Activated effector memory CD4-positive, alpha-beta T cell treated with Interleukin-2 at 50 U/mL for 16 hours (primary cell): Measurements from ENCODE around the gene ACO2.
"Not testable (repeated sequence)": the region's sequence is repeated elsewhere in the genome, so short reads cannot be mapped to it uniquely, and the experiment has no call there.

Experiments
- DNase-seq: peaks from one replicate; pipeline ENCODE4 v3.0.0-alpha.2; 2020

The ACO2 gene

DNA sequence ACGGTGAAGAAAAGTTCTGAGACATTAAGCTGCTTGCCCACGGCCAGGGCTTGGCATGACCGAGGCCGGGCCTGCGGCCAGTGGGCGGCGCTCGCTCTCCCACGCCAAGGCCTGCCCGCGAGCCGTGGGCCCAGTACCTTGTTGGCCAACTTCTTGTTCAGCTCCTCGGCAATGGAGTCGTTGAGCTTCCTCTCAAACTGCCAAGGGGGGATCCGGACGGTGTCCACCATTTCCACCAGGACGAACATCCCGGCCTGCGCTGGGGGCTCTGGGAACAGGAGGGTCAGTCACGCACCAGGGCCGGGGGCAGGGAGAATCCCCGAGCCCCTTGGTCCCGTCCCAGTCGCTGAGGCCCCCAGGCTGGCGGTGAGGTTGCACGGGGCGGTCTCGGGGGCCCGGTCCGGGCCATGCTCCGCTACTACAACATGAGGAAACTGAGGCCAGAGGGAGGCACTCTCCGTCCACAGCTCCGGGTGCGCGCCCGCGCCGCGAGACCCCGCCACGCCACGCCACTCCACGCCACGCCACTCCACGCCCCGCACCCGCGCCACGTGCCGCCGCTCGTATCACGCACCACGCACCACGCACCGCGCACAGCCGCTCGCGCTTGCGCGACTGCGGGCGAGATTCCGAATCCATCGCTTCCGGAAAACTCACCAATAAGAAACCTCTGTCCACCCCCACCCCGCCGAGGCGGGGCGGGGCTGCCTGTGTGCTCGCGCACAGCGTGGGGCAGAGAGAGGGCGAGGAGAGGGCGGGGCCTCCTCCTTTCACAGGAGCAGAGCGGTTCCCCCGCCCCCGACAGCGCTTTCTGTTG lies 75.1 kb downstream of the ACO2 start, which contains the start of gene POLR3H:
Gene POLR3H (minus strand): TSS at position 617 of the 817 bp plus-strand sequence. CDS start 369 bp downstream, at position 248.
- peak; percentile 96 for DNase-seq

DNA sequence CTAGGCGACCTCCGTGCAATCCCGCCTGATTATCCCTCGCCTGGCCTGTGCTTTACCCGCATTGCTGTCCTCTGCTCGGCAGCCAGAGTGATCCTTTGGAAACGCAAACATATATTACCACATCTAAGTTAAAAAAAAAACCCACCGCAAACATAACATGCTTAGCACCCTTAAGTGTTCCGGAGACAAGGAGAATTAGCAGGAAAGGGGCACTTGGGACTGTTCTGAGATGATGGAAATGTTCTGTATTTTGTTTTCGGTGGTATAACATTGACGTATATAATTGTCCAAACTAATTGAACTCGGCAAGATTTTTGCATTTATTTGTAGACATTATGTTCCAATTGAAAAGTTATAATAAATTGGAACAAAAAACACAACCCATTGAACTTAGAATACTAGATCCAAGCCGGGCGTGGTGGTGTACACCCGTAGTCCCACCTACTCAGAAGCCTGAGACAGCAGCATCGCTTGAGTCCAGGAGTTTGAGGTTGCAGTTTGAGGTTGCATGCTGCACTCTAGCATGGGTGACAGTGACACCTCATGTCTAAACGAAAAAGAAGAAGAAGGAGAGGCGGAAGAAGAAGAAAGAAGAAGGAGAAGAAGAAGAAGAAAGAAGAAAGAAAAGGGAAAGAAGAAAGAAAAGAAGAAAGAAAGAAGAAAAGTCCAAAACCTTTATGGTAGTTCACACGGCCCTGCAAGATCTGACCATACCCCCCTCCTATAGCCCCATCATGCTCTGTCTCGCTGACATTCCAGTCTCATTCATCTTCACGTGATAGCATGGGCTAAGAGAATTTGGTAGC lies 76.0 kb downstream of the ACO2 start:
- DNase-seq: no peak

DNA sequence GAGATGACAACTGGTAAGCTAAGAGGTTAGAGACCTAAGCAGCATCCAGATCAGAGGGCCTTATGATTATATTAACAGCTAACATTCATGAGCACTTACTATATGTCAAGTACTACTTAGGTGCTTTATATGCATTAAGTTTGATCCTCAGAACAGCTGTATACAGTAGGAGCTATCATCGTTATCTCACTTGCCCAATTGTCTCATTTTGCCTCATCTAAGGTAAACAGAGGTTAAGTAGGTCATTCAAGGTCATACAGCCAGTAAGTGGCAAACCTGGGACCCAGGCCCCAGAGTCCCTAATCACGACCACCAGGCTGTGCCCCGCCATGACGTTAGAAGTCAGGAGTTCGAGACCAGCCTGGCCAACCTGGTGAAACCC lies 79.9 kb downstream of the ACO2 start:
- no peak for DNase-seq

DNA sequence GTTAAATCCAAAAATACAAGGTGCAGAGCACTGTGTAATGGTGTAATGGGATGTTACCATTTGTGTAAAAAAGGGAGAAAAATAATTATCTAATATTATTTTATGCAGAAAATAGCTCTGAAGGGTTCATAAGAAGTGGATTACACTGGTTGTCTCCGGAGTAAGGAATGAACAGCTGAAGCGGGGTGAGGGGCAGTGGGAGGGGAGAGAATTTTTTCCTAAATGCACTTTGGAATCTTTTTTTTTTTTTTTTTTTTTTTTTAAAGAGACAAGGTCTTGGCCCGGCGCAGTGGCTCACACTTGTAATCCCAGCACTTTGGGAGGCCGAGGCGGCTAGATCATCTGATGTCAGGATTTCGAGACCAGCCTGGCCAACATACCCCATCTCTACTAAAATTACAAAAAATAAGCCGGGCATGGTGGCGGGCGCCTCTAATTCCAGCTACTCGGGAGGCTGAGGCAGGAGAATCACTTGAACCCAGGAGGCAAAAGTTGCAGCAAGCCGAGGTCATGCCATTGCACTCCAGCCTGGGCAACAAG lies 82.1 kb downstream of the ACO2 start:
- no peak for DNase-seq

DNA sequence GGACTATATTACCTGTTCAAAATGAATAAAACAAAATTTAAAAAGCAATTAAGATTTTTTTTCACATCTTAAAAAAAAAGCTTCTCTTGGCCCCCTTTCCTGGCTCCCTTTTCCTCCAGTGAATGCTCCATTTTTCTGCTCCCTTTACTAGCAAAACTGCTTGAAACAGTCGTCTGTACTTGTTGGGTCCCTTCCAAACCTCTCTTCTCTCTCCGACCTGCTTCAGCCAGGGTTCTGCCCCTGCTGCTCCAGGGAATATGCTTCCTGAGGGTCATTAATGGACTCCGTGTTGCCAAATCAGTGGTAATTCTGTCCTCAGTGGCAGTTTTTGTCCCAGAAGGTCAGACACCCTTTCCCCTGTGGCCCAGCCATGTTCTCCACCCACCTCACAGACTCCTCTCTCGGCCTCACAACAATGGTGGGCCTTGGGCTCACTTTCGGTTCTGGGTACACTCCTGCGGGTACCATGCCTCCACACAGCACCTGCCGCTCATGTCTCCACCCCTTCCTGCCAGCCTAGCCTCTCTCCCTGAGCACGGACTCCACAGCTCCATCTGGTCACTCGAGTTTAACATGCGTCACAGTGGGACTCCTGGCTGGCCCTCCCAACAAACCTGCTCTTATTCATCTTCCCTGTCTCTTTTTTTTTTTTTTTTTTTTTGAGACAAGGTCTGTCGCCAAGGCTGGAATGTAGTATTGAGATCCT lies 83.1 kb downstream of the ACO2 start:
- DNase-seq: no peak

DNA sequence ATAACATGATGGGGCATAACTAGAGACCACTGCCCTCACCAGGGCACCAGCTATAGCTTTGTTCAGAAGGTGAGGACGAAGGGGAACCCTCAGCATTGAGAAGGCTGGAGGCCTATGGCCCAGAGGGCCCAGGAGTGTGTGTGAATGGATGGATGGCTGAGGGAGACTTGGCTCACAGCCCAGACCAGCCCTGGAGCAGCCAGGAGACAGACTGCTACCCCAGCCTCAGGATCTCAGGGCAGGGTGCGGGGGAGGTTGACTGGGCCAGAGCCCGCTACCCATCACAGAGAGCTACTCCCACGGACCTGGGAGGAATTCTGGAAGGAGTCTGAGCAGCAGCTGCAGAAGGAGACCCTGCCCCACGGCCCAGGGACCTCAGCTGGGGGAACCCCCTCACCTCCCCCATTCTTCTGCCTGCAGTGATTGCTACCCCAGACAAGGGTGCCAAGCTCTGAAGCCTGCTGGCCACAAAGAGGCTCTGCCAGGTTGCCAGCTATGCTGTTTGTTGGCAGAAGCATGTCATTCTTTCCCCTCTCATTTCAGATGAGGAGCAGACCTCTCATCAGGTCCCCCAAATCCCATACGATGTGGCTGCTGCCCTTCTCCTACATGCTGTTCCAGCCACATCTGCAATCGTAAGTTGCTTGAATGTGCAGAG lies 86.5 kb downstream of the ACO2 start:
- DNase-seq: no peak

DNA sequence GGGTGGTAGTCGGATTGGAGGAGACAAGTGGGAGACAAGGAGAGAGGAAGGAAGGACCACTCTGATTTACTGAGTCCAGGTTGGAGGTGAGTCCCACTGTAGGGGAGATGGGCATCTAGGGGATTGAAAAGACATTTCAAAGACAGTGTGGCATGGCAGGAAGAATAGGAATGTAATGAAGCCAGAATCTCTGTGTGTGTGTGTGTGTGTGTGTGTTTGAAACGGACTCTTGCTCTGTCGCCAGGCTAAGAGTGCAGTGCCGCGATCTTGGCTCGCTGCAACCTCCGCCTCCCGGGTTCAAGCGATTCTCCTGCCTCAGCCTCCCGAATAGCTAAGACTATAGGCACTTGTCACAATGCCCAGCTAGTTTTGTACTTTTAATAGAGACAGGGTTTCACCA lies 87.6 kb downstream of the ACO2 start:
- DNase-seq: no peak

DNA sequence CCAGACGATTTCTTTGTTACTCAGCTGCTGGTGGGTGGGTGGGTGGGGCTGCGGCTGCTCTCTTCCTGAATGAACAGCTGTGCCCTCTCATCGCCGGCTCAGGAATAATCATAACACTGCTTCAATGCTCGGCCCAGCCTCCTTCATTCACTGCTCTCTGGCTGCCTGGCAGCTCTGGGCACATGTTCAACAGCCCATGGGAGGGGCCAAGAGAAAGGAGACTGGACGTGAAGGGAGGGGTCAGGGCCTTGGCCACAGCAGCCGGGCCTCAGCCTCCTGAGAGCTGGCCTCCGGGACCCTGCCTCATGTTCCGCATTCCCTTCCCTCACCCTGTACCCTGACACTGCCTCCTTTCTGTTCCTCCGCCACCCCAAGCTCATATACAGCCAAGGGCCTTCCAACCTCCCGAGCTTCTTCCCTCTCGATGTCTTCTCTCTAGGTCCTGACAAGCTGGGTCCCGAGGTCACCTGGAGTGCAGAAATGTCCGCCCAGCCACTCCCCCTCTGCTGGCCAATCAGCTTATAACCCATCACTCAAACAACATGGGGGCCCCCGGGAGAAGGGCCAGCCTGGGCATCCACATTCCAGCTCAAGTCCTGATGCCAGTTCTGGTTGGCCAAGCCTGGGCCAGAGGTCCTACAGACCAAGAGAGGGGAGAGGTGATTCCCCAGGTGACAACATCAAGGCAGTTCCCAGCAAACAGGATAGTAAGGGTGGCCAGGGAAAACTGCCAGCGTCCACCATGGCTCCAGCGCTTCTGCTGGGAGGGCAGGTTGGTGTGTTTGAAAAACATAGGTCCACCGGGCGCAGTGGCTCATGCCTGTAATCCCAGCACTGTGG lies 88.7 kb downstream of the ACO2 start:
- DNase-seq: no peak

DNA sequence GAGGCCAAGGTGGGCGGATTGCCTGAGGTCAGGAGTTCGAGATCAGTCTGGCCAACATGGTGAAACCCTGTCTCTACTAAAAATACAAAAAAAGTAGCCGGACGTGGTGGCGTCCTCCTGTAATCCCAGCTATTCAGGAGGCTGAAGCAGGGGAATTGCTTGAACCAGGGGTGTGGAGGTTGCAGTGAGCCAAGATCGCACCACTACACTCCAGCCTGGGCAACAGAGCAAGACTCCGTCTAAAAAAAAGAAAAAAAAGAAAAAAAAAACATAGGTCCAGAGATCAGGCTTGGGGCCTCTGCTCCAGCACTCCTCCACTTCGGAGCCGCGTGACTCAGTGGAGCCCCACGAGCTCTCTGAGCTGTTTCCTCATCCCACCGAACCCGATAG lies 89.3 kb downstream of the ACO2 start:
- not testable (repeated sequence) for DNase-seq

DNA sequence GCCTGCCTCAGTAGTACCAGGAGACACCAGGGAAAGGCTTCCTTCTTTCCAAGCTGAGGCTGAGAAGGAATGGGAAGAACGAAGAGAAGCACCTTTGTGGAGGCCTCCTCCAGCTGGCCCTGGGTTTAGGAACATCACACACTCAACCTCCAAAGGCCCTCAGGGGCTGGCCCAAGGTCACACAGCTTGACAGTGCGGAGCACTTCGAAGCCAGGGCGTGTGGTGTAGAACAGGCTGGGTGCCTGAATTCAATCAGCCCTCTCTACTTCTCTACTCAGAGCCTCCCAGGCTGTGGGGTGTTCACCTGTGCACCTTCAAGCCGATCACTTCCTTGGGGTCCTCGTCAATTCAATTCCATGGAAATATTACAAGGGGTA lies 91.2 kb downstream of the ACO2 start:
- no peak for DNase-seq

DNA sequence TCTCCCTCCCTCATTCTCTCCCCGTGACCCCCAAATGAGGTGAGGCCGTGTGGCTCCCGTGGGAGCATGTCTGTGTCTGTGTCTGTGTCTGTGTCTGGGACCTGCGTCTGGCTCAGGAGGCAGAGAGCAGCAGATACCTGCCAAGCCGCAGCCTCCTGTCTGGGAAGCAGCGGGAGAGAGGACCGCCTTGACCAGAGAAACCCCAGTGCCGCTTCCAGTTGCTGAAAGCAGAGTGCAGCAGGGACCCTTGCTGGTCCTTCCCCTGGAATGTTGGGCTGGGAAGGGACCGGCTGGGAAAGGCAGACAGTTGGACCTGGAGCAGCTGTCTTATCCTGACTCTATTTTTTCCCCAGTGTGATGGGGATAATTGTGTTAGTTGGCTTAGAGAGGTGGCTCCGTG lies 92.4 kb downstream of the ACO2 start:
- no peak for DNase-seq

DNA sequence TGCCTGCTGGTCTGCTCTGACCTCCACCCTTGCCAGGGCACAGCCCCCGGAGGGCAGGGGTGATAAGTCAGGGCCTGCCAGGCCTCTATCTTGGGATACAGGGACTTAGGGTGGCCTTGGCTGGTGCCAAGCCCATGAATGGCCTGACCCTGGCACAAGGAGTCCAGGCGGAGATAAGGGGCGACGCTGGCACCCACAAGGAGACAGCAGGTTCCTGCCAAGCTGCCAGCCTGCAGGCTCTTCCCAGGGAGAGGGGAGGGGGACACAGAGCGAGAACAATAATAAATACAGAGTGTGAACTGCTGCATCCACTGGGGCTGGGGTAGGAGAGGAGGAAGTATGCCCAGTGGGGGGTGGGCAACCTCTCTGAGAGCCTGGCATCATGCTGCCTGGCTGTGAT lies 92.9 kb downstream of the ACO2 start:
- DNase-seq: no peak

DNA sequence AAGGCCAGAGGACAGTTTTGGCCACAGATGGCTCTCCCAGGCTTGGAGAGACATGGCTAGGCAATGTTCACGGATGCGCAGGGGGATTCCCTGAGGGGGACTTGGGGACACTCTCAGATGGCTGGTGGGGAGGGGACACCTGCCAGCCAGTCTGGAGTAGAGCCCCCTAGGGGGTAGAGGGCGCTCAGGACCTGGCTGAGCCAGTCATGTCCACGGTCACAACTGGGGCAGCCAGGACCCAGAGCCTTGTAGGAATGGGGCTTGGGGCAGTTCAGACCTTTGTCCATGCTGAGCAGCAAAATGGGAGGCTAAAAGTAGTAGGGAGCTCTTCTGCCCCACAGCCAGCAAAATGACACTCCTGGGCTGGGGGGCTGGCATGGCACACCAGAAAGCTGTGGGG lies 93.5 kb downstream of the ACO2 start:
- no peak for DNase-seq

DNA sequence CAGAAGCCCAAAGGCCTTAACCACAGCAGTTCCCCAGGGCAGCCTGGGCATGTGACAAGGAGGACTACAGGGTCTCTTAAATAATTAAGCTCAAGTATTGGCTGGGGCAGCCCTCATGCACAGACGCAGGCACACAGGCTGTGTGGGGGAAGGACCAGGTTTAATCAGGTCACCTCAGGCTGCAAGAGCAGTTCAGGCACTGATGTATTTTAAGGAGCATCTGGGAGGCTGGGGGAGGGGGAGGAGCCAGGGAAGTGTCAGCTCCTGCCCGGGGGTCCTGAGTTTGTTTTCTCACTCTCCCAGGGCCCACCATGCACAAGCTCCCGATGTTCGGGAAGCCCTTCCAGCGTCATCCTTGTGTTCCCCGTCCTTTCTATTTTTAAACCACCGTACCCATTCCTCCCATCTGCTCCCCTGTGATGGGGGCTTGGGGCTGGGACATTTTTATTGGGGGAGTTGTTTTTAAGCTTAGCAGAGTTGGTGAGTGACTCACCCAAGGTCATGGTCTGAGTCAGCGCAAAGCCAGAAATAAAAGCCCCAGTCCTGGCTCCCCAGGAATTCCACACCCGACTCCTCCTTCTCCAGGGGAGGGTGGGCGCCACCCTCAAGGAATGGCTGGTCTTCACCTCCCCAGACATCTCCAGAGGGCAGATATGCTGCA lies 94.3 kb downstream of the ACO2 start:
- DNase-seq: no peak

DNA sequence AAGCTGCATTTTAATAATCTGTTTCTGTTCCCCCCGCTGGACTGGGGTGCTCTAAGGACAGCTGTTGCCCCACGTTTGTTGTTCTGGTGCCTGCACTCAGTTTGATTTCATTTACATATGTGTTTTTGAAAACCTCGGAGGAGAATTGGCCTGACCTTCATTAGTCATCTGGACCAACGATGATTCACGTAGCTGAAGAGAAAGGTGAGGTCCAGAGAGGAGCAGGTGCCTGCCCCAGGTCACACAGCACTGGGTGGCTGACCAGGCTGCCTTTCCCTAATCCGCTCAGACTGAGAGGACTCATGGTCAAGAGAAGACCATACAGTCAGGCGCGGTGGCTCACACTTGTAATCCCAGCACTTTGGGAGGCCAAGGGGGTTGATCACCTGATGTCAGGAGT lies 95.6 kb downstream of the ACO2 start:
- no peak for DNase-seq

DNA sequence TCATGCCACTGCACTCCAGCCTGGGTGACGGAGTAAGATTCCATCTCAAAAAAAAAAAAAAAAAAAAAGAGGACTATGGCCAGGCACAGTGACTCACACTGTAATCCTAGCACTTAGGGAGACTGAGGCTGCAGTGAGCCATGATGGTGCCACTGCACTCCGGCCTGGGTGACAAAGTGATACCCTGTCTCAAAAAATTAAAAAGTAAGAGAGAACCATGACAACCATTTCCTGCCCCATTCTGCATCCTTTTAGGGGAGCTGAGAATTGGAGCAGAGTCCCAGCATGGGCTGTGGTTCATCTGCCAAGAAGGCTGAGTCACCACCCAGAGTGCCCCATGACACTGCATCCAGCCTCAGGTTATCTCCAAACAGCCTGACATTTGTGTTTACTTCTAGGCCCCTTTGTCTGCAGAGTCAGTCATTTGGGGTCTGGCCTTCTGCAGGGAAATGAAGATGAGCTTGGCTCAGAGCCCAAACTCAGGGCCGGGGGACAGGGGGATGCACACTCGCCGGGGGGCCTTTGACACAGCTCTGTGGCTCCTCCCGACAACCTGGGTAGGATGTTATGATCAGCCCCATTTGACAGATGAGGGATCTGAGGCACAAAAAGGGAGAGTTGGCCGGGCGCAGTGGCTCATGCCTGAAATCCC lies 96.6 kb downstream of the ACO2 start:
- DNase-seq: no peak

DNA sequence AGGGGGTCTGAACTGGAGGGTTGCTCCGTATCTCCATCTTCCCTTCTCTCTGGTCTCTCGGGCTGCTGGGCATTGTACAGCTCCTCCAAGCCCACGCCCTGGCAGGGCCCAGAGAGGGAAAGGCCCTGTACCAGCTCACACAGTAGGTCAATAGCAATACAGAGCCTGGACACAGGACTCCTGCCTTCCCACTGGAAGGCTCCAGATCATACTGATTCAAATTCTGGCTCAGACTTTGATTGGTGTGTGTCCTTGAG lies 98.5 kb downstream of the ACO2 start:
- no peak for DNase-seq

DNA sequence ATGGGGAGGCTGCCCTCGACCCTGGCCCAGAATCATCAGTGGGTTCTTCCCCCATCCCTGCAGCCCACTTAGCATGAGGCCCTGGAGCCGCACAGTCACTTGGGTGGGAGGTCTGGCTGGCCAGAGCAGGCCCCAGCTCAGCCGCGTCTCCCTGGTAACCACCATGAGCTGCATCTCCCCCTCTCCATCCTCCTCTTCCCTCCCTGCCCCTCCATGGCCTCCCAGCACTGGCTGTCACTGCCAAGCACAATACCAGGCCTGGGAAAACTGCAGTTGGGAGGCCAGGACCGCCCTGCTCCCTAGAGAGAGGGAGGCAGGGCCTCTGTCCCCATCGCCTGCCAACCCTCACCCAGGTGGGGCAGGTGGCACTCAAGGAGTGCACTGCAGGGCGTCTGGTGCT lies 99.9 kb downstream of the ACO2 start:
- DNase-seq: no peak

DNA sequence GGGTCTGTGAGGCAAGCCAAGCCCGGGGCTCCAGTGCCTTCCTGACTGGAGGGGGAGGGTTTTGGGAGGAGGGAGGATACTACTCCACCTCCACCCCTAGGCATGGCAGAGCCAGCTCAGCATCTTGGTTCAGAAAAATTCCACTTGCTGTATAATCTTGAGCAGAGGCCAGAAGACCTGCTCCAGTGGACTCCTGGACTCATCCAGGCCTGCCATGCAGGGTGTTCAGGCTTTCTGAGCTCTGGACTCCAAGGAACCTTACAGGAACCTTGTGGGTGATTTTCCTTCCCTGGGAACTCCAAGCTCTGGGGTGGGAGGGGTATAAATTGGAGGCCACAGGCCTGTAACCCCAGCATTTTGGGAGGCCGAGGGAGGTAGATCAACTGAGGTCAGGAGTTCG lies 101.3 kb downstream of the ACO2 start:
- no peak for DNase-seq

DNA sequence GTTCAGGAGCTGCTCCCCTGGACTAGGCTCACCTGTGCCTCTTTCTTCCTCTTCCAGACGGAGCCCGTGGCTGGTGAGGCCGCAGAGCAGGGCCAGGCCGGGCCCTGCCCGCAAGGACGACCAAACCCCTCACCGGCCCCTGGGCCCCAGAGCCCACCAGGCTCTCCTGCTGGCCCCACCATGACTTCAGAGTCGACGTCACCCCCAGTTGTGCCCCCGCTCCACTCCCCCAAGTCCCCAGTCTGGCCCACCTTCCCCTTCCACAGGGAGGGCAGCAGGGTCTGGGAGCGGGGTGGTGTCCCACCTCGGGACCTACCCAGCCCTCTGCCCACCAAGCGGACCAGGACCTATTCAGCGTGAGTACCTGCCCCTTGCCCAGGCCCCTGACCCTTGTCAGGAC lies 102.9 kb downstream of the ACO2 start:
- no peak for DNase-seq

DNA sequence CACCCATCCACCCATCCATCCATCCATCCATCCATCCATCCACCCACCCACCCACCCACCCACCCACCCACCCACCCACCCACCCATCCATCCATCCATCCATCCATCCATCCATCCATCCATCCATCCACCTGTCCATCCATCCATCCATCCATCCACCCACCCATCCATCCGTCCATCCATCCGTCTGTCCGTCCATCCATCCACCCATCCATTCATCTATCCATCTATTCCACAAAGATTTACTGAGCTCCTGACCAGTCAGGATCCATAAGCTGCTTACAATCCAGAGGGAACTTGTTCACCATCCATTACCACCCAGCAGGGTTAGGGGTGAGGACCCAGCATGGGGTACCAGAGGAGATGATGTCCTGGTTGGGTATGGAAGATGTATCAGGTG lies 103.4 kb downstream of the ACO2 start:
- not testable (repeated sequence) for DNase-seq
